Mesenchymal stem cell (in vitro differentiated cells and primary cell): Measurements from ENCODE around the gene NPHS1.

Source experiments
- DNase-seq: peaks from one replicate; pipeline ENCODE4 v3.0.0-alpha.2; 2013
- H2AFZ ChIP-seq: one replicate; pipeline ENCODE4 v1.6.1; 2013; ENCODE audit warnings: low read depth, mild to moderate bottlenecking, control low read depth, inconsistent platforms, low read length, moderate library complexity
- H2AK5ac ChIP-seq: 2 replicates; pipeline ENCODE4 v1.6.1; 2013; ENCODE audit warnings: low read length, moderate library complexity, mild to moderate bottlenecking, inconsistent platforms; ENCODE audit not compliant: severe bottlenecking
- H2BK120ac ChIP-seq: one replicate; pipeline ENCODE4 v1.6.1; 2013; ENCODE audit warnings: low read depth, mild to moderate bottlenecking, inconsistent platforms, low read length, moderate library complexity
- H2BK12ac ChIP-seq, 2 experiments: one replicate each; pipeline ENCODE4 v1.6.1; 2013; ENCODE audit warnings: inconsistent platforms in 2 of 2, low read length in 2 of 2, mild to moderate bottlenecking in 2 of 2, moderate library complexity in 2 of 2, control low read depth in 1 of 2
- H2BK15ac ChIP-seq: one replicate; pipeline ENCODE4 v1.6.1; 2013; ENCODE audit warnings: mild to moderate bottlenecking, low read depth, inconsistent platforms; ENCODE audit not compliant: poor library complexity, severe bottlenecking
- H2BK5ac ChIP-seq: 2 replicates; pipeline ENCODE4 v1.6.1; 2013; ENCODE audit warnings: low read depth, mild to moderate bottlenecking, low read length, control low read depth, inconsistent platforms; ENCODE audit not compliant: poor library complexity, severe bottlenecking
- H3K14ac ChIP-seq, 2 experiments: one replicate each; pipeline ENCODE4 v1.6.1; 2013; ENCODE audit warnings: inconsistent platforms in 2 of 2, low read length in 2 of 2, control low read depth in 1 of 2, mild to moderate bottlenecking in 1 of 2, moderate library complexity in 1 of 2
- H3K18ac ChIP-seq, 2 experiments: one replicate each; pipeline ENCODE4 v1.6.1; 2013; ENCODE audit warnings: inconsistent platforms in 2 of 2, low read length in 2 of 2, control low read depth in 1 of 2, low read depth in 1 of 2, mild to moderate bottlenecking in 1 of 2
- H3K23ac ChIP-seq, 2 experiments: one replicate each; pipeline ENCODE4 v1.6.1; 2013; ENCODE audit warnings: inconsistent platforms in 2 of 2, low read length in 2 of 2, mild to moderate bottlenecking in 2 of 2, moderate library complexity in 2 of 2, control low read depth in 1 of 2
- H3K27ac ChIP-seq: 2 replicates; pipeline ENCODE4 v1.5.1; 2013; ENCODE audit warnings: mild to moderate bottlenecking, moderate library complexity, low read length, control low read depth, inconsistent platforms; ENCODE audit not compliant: poor library complexity, severe bottlenecking
- H3K27me3 ChIP-seq, 2 experiments: 2 replicates each; pipeline versions ENCODE4 v1.6.1 to v1.7.0; 2013; ENCODE audit warnings: low read length in 2 of 2, mild to moderate bottlenecking in 2 of 2, moderate library complexity in 2 of 2, control low read depth in 1 of 2, inconsistent platforms in 1 of 2; ENCODE audit not compliant: control insufficient read depth in 1 of 2, insufficient read depth in 1 of 2
- H3K36me3 ChIP-seq, 2 experiments: 2 replicates each; pipeline versions ENCODE4 v1.6.1 to v1.7.0; 2013; ENCODE audit warnings: low read length in 2 of 2, control low read depth in 1 of 2, inconsistent platforms in 1 of 2, low read depth in 1 of 2, mild to moderate bottlenecking in 1 of 2; ENCODE audit not compliant: insufficient read depth in 2 of 2, control insufficient read depth in 1 of 2
- H3K4ac ChIP-seq, 2 experiments: one replicate each; pipeline ENCODE4 v1.6.1; 2013; ENCODE audit warnings: inconsistent platforms in 2 of 2, low read length in 2 of 2, mild to moderate bottlenecking in 2 of 2, moderate library complexity in 2 of 2, control low read depth in 1 of 2, low read depth in 1 of 2
- H3K4me1 ChIP-seq: 2 replicates; pipeline ENCODE4 v1.6.1; 2013; ENCODE audit warnings: low read depth, low read length, control low read depth; ENCODE audit not compliant: control insufficient read depth, insufficient read depth
- H3K4me2 ChIP-seq: 2 replicates; pipeline ENCODE4 v1.6.1; 2013; ENCODE audit warnings: low read length, mild to moderate bottlenecking, inconsistent platforms; ENCODE audit not compliant: poor library complexity, severe bottlenecking
- H3K4me3 ChIP-seq, 2 experiments: 2 replicates each; pipeline versions ENCODE4 v1.5.1 to v1.7.0; 2013; ENCODE audit warnings: low read length in 2 of 2, mild to moderate bottlenecking in 2 of 2, control low read depth in 1 of 2, low read depth in 1 of 2; ENCODE audit not compliant: insufficient read depth in 1 of 2
- H3K79me1 ChIP-seq: replicated peaks from 2 replicates; pipeline ENCODE4 v1.6.1; 2013; ENCODE audit warnings: mild to moderate bottlenecking, control low read depth, low read length, inconsistent platforms; ENCODE audit not compliant: poor library complexity, severe bottlenecking
- H3K9ac ChIP-seq: 2 replicates; pipeline ENCODE4 v1.7.0; 2013; ENCODE audit warnings: mild to moderate bottlenecking, low read length, moderate library complexity
- H3K9me3 ChIP-seq: 2 replicates; pipeline ENCODE4 v1.7.0; 2013; ENCODE audit warnings: mild to moderate bottlenecking, low read length; ENCODE audit not compliant: control insufficient read depth
- H4K8ac ChIP-seq: one replicate; pipeline ENCODE4 v1.6.1; 2013; ENCODE audit warnings: inconsistent platforms, mild to moderate bottlenecking, low read length, moderate library complexity
- H4K91ac ChIP-seq: one replicate; pipeline ENCODE4 v1.6.1; 2013; ENCODE audit warnings: mild to moderate bottlenecking, low read length, inconsistent platforms
- WGBS: methylation state at CpG from one replicate; pipeline ENCODE4 v1.1.7; 2013; ENCODE audit warnings: mixed read lengths; 5-methylcytosine and 5-hydroxymethylcytosine counted together

NPHS1 gene

DNA sequence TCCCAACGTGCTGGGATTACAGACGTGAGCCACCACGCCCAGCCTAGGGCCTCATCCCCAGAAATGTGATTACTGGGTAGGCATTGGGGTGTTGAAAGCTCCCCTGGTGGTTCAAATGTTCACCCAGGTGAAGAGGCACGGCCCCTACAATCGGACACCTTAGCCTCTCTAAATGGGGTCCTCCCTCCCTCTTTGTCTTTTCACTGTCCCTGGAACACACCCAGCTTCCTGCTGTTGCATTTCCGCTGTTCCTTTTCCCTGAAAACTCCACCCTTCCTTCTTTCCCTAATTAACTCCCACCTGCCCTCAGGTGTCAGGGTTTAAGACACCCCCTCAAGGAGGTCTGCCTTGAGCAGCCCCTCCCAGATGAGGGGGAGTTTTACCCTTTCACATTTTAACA lies 36.0 kb downstream of the NPHS1 start:
- Histone ChIP-seq H3K4ac (no peak overlapping the region), H2AFZ (no peak overlapping the region), H2AK5ac (no peak overlapping the region), H3K36me3 (no peaks in the 10 kb centered on the region), H3K27me3 (peaks cover 11 to 43% of the 10 kb centered on the region in 2 experiments), H2BK5ac (no peak overlapping the region), H3K14ac (no peak overlapping the region), H3K4me3 (no peak overlapping the region), H4K8ac (no peak overlapping the region), H4K91ac (no peak overlapping the region), H3K79me1 (no peaks in the 10 kb centered on the region), H2BK15ac (no peak overlapping the region), H3K9me3 (no peaks in the 10 kb centered on the region), H3K23ac (no peak overlapping the region), H3K27ac (no peak overlapping the region), H2BK120ac (no peak overlapping the region), H3K18ac (no peak overlapping the region), H2BK12ac (no peak overlapping the region), H3K4me2 (no peak overlapping the region), H3K4me1 (peaks cover 12% of the 10 kb centered on the region), H3K9ac (no peak overlapping the region)
- 38% methylated on average over 6 of the region's 6 CpGs for WGBS
- DNase-seq: no peak

- no peak overlapping the region for H2AFZ ChIP-seq
- no peak overlapping the region for H3K4ac ChIP-seq
- 83% methylated on average over 10 of the region's 11 CpGs for WGBS
- no peak overlapping the region for H3K4me3 ChIP-seq
- no peak overlapping the region for H2AK5ac ChIP-seq
- peaks cover 6 to 47% of the 10 kb centered on the region in 2 experiments for H3K27me3 ChIP-seq
- no peak overlapping the region for H3K4me2 ChIP-seq
- no peak overlapping the region for H3K27ac ChIP-seq
- no peak overlapping the region for H4K8ac ChIP-seq
- H3K79me1 ChIP-seq: no peaks in the 10 kb centered on the region
- H3K4me1 ChIP-seq: peaks cover 12% of the 10 kb centered on the region
- H3K36me3 ChIP-seq: no peaks in the 10 kb centered on the region
- no peak overlapping the region for H2BK5ac ChIP-seq
- H2BK120ac ChIP-seq: no peak overlapping the region
- no peaks in the 10 kb centered on the region for H3K9me3 ChIP-seq
- DNase-seq: no peak
- H3K18ac ChIP-seq: no peak overlapping the region
- no peak overlapping the region for H3K9ac ChIP-seq
- H3K14ac ChIP-seq: no peak overlapping the region
- H3K23ac ChIP-seq: no peak overlapping the region
- no peak overlapping the region for H4K91ac ChIP-seq
- no peak overlapping the region for H2BK12ac ChIP-seq
- no peak overlapping the region for H2BK15ac ChIP-seq
Measured at GRCh38 chr19:35813043-35813890, 39.0 kb downstream of the NPHS1 start.

DNA sequence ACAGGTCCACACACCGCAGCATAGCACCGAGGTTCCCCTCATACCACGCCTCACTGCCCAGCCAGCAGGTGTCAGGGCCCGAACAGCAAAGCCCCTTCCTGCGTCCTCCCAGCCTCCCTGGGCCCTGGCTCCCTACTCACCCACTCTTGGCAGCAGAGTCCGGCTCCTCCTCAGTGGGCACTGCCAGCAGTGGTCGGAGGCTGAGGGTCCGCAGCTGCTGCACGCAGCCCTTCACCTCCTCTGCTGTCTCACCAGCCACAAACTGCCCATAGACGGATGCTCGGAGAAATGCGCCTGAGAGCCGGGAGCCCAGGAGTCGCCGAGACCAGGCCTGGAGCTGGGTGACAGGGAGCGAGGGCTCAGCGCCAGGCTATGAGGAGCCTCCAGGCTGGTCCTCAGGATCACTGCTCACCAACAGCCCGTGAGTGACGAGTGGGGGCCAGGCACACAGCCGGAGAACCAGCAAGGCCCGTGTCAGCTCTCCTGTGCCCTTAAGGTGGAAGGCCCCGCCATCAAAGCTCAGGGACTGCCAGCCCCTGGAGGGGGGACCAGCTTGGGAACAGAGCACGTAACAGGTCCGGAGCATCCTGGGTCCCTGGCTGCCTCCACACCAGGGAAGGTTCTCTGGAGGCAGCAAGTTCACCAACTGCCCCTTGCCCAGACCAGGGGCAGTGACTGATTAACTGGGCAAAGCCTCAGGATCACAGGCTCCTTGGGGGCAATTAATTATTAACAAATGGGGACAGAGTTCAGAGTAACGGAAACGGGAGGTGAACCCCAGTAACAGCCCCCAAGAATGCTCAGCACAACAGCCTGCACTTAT lies 39.9 kb downstream of the NPHS1 start, which contains the start of gene PRODH2:
Gene PRODH2, minus strand, starts transcription at position 626 of the 823 bp plus-strand sequence. Its CDS starts 40 bp downstream, at position 586.
- peaks cover 12 to 53% of the 10 kb centered on the region in 2 experiments for H3K27me3 ChIP-seq
- DNase-seq: no peak
- H3K14ac ChIP-seq: no peak within 1 kb of the TSS
- H4K91ac ChIP-seq: no peak within 1 kb of the TSS
- no peak within 1 kb of the TSS for H2BK120ac ChIP-seq
- no peak within 1 kb of the TSS for H2BK15ac ChIP-seq
- H3K18ac ChIP-seq: no peak within 1 kb of the TSS
- H3K79me1 ChIP-seq: no peaks in the 10 kb centered on the region
- WGBS: 75% methylated on average over 25 of the region's 26 CpGs
- H3K4me3 ChIP-seq: no peak within 1 kb of the TSS
- H3K23ac ChIP-seq: no peak within 1 kb of the TSS
- H2BK12ac ChIP-seq: no peak within 1 kb of the TSS
- H3K9me3 ChIP-seq: no peaks in the 10 kb centered on the region
- no peak within 1 kb of the TSS for H3K27ac ChIP-seq
- no peak within 1 kb of the TSS for H3K9ac ChIP-seq
- H3K4ac ChIP-seq: no peak within 1 kb of the TSS
- no peak within 1 kb of the TSS for H3K4me2 ChIP-seq
- H4K8ac ChIP-seq: no peak within 1 kb of the TSS
- no peak within 1 kb of the TSS for H2BK5ac ChIP-seq
- peaks cover 12% of the 10 kb centered on the region for H3K4me1 ChIP-seq
- H2AK5ac ChIP-seq: no peak within 1 kb of the TSS
- H2AFZ ChIP-seq: no peak within 1 kb of the TSS
- no peaks in the 10 kb centered on the region for H3K36me3 ChIP-seq
